Osteocyte (in vitro differentiated cells): Measurements from ENCODE around the gene CENPO. TPM values are rescaled to one million over a fixed set of nuclear protein-coding genes. Genes with fewer than 3 reads are reported as not detected.
"Not testable (repeated sequence)": the region's sequence is repeated elsewhere in the genome, so short reads cannot be mapped to it uniquely, and the experiment has no call there.

Experiments
- DNase-seq: peaks from one replicate; pipeline ENCODE4 v3.0.0; 2021; ENCODE audit warnings: mixed read lengths; ENCODE audit not compliant: unreplicated experiment; ENCODE audit errors: extremely low spot score
- H3K27ac Mint-ChIP-seq: one replicate; pipeline ENCODE4 v1.8.0; 2021; ENCODE audit warnings: mild to moderate bottlenecking, mixed read lengths; ENCODE audit not compliant: unreplicated experiment
- H3K27me3 Mint-ChIP-seq: one replicate; pipeline ENCODE4 v1.8.0; 2021; ENCODE audit warnings: mixed read lengths; ENCODE audit not compliant: unreplicated experiment
- H3K36me3 Mint-ChIP-seq: one replicate; pipeline ENCODE4 v1.8.0; 2021; ENCODE audit warnings: mixed read lengths; ENCODE audit not compliant: unreplicated experiment
- H3K4me1 Mint-ChIP-seq: one replicate; pipeline ENCODE4 v1.8.0; 2021; ENCODE audit warnings: mixed read lengths; ENCODE audit not compliant: unreplicated experiment
- H3K4me3 Mint-ChIP-seq: one replicate; pipeline ENCODE4 v1.8.0; 2021; ENCODE audit warnings: mild to moderate bottlenecking, moderate library complexity, mixed read lengths; ENCODE audit not compliant: unreplicated experiment
- H3K9me3 Mint-ChIP-seq: one replicate; pipeline ENCODE4 v1.8.0; 2021; ENCODE audit warnings: mixed read lengths; ENCODE audit not compliant: unreplicated experiment
- total RNA-seq: library from RNA; stranded (reverse); gene quantifications from 2 replicates; pipeline ENCODE4 v1.2.1, GENCODE V29; 2021
- TF ChIP-seq, protein P1 (sequence below): fragments of 200-600 bp; sonication (generic); IDR thresholded peaks from 2 replicates; pipeline ENCODE4 v1.5.0; 2021; ENCODE audit warnings: antibody characterized with exemption, mild to moderate bottlenecking, moderate library complexity

The CENPO gene
- total RNA-seq, 1 donor from 2014 or later, result 12.8 TPM

DNA sequence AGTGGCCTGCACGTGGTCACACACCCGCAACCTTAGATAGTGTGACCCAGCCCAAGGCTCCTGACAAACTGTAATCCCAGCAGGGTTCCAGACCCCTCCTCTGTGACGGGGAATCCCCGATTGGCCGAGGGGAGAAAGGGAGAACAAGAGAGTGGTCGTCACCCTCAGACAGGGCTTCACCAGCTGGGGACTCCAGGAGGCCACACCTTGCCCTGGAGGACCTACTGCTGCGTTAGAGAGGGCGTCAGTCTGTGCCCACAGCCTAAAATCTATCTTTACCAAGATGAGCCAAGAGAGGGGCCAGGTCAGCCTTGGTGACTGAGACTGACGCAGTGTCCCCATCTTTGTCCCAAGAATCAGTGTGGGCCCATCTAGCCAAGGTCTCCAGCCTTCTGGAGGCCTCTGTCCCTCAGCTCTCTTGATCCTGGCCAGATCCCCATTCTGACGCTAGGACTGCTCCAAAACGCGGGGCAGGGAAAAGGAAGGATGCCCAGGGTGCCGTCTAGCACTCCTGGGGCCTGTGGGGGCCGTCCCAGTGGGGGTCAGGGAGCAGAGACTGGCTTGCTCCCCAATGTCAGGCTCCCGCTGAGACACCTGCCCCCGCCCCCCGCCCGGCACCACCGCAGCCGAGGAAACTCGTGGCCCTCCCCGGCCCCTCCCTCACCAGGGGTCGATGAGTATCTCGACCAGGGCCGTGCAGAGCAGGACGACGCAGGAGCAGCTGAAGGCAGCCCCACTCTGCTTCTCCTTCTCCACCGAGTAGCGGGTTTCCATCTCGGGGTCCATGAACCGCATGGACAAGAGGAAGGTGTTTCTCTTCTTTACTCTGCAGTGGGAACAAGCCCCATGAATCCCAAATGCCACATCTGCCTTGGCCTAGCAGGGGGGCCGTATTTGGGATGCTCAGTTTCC lies 40.9 kb downstream of the CENPO start:
- H3K27ac Mint-ChIP-seq, result no peak overlapping the region
- TF ChIP-seq, protein P1, sequence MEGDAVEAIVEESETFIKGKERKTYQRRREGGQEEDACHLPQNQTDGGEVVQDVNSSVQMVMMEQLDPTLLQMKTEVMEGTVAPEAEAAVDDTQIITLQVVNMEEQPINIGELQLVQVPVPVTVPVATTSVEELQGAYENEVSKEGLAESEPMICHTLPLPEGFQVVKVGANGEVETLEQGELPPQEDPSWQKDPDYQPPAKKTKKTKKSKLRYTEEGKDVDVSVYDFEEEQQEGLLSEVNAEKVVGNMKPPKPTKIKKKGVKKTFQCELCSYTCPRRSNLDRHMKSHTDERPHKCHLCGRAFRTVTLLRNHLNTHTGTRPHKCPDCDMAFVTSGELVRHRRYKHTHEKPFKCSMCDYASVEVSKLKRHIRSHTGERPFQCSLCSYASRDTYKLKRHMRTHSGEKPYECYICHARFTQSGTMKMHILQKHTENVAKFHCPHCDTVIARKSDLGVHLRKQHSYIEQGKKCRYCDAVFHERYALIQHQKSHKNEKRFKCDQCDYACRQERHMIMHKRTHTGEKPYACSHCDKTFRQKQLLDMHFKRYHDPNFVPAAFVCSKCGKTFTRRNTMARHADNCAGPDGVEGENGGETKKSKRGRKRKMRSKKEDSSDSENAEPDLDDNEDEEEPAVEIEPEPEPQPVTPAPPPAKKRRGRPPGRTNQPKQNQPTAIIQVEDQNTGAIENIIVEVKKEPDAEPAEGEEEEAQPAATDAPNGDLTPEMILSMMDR, result no peak
- no peaks in the 10 kb centered on the region for H3K27me3 Mint-ChIP-seq
- DNase-seq, result no peak
- H3K4me1 Mint-ChIP-seq, result peaks cover 27% of the 10 kb centered on the region
- no peaks in the 10 kb centered on the region for H3K9me3 Mint-ChIP-seq
- no peak overlapping the region for H3K4me3 Mint-ChIP-seq
- peaks cover 24% of the 10 kb centered on the region for H3K36me3 Mint-ChIP-seq

DNA sequence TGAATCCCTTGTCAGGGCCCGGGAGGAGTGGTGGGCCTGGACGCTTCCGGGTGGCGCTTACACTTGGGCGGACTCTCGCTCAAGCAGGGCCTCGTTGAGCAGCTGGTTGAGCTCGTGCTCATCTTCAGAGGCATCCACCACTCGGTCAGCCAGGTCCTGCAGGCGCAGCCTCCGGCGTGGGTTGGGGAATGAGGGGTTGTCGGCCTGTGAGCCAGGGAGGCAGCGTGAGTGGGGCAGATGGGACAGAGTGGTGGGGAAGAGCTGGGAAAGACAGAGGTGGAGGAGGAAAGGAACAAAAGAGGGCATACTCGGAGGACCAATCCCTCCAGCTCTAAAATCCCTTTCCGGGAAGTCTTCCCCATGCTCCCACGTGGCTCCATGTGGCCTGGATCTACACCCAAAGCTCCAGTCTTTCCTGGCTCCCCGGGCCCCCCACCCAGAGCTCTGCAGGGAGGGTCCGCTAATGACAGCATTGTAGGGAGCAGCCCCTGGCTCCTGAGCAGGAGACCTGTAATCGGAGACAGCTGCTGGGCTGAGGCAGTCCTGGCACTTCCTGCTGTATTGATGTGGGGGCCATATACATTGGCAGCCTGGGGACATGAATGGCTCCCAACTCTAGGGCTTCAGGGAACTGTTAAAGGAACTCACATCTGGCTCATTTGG lies 41.6 kb downstream of the CENPO start:
- no peak overlapping the region for H3K27ac Mint-ChIP-seq

DNA sequence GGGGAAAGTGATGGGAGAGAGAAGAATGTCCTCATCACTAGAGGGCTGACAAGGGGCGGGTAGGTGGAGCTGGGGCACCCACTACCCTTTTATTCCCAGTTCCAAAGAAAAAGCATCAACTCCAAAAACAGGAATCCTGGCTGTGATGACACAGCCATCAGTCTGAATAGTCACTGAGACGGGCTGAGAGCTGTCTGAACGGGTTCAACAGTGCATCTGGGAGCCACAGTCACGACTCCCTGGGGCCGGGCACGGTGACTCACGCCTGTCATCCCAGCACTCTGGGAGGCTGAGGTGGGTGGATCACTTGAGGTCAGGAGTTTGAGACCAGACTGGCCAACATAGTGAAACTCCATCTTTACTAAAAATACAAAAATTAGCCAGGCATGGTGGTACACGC lies 42.2 kb downstream of the CENPO start:
- H3K27ac Mint-ChIP-seq, DNase-seq, H3K4me3 Mint-ChIP-seq, H3K9me3 Mint-ChIP-seq, H3K27me3 Mint-ChIP-seq: not testable (repeated sequence)
- Mint-ChIP-seq H3K36me3 (peaks cover 26% of the 10 kb centered on the region), H3K4me1 (peaks cover 27% of the 10 kb centered on the region)

More for the DNA sequence above, 41.6 kb downstream of the CENPO start:
- no peak for DNase-seq
- no peaks in the 10 kb centered on the region for H3K27me3 Mint-ChIP-seq
- no peak overlapping the region for H3K4me3 Mint-ChIP-seq
- peaks cover 24% of the 10 kb centered on the region for H3K36me3 Mint-ChIP-seq
- H3K4me1 Mint-ChIP-seq, result peaks cover 27% of the 10 kb centered on the region
- no peaks in the 10 kb centered on the region for H3K9me3 Mint-ChIP-seq
- TF ChIP-seq, protein P1, result no peak

DNA sequence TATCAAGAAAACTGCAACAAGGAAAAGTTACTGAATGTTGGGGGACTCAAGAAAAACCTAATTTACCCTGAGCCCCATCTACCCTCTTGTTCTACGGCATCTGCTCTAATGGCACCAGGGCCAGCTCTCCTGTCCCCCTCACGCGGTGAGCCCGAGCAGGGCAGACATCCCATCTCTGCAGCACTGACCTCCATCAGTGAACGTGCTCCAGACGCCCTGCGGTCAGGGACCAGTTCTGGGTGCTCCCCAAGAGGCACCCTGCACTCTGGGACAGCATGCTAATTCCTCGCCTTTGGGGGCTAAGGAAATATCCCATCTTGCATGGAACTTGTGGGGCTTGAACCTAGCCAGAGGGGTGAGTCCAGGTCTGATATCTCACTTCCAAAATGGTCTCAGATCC lies 43.0 kb downstream of the CENPO start:
- TF ChIP-seq, protein P1, result no peak
- no peaks in the 10 kb centered on the region for H3K27me3 Mint-ChIP-seq
- no peak overlapping the region for H3K4me3 Mint-ChIP-seq
- H3K4me1 Mint-ChIP-seq, result peaks cover 27% of the 10 kb centered on the region
- no peaks in the 10 kb centered on the region for H3K9me3 Mint-ChIP-seq
- DNase-seq, result no peak
- peaks cover 33% of the 10 kb centered on the region for H3K36me3 Mint-ChIP-seq
- no peak overlapping the region for H3K27ac Mint-ChIP-seq

DNA sequence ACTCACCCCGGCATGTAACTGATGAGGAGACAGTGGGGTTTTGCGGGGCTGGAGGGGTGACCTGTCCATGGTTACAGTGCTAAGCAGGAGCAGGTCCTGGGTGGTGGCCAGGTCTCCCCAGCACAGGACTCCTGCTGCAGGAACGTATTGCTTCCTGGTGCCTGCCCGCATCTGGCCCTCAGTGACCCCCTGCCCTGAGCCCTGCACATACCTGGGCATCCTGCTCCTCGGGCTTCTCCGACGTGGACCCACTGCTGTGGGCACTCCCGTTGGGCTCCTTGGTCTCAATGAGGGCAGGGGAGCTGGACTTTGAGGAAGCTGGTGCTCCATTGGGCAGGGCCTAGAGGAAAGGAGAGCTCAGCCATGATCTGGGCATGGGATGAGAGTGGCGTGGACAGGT lies 43.5 kb downstream of the CENPO start:
- no peak overlapping the region for H3K4me3 Mint-ChIP-seq
- H3K36me3 Mint-ChIP-seq, result peaks cover 34% of the 10 kb centered on the region
- H3K27me3 Mint-ChIP-seq, result no peaks in the 10 kb centered on the region
- no peak for DNase-seq
- H3K4me1 Mint-ChIP-seq, result peaks cover 24% of the 10 kb centered on the region
- H3K9me3 Mint-ChIP-seq, result no peaks in the 10 kb centered on the region
- H3K27ac Mint-ChIP-seq, result no peak overlapping the region
- TF ChIP-seq, protein P1, result no peak
